GM19324 (cell line): ENCODE data around the gene NPC1.

Experiments
- ATAC-seq: cut with Tn5 transposase; IDR thresholded peaks from one replicate; pipeline ENCODE4 v1.9.1; 2021; ENCODE audit warnings: mild to moderate bottlenecking, moderate library complexity; ENCODE audit not compliant: unreplicated experiment, low FRiP score

NPC1 gene

GRCh38 chr18:23612434-23613090 lies 26.3 kb upstream of the NPC1 start:
- peak; percentile 44 for ATAC-seq

- no peak for ATAC-seq
Measured at GRCh38 chr18:23609390-23610023, 23.2 kb upstream of the NPC1 start.

- no peak for ATAC-seq
Measured at GRCh38 chr18:23608211-23608610, 21.9 kb upstream of the NPC1 start.

- ATAC-seq: no peak
Measured at GRCh38 chr18:23605941-23606340, 19.6 kb upstream of the NPC1 start.

GRCh38 chr18:23599809-23600208 lies 13.5 kb upstream of the NPC1 start:
- ATAC-seq: no peak

GRCh38 chr18:23596183-23596582 lies 9.9 kb upstream of the NPC1 start:
- no peak for ATAC-seq

- no peak for ATAC-seq
Measured at GRCh38 chr18:23595591-23595990, 9.3 kb upstream of the NPC1 start.

GRCh38 chr18:23593720-23594119 lies 7.4 kb upstream of the NPC1 start:
- no peak for ATAC-seq

- ATAC-seq: no peak
Measured at GRCh38 chr18:23592911-23593310, 6.6 kb upstream of the NPC1 start.

- ATAC-seq: no peak
Measured at GRCh38 chr18:23591011-23591410, 4.7 kb upstream of the NPC1 start.

GRCh38 chr18:23588836-23589560 lies 2.7 kb upstream of the NPC1 start:
- ATAC-seq: no peak

GRCh38 chr18:23587220-23587642 lies 925 bp upstream of the NPC1 start:
- no peak for ATAC-seq

GRCh38 chr18:23585897-23586248 lies 433 bp downstream of the NPC1 start:
- ATAC-seq: no peak

- ATAC-seq: no peak
Measured at GRCh38 chr18:23585007-23585871, 1.1 kb downstream of the NPC1 start.

- no peak for ATAC-seq
Measured at GRCh38 chr18:23584019-23584983, 2.0 kb downstream of the NPC1 start.

GRCh38 chr18:23583071-23583865 lies 3.0 kb downstream of the NPC1 start:
- no peak for ATAC-seq

- ATAC-seq: no peak
Measured at GRCh38 chr18:23580677-23581367, 5.5 kb downstream of the NPC1 start.

- no peak for ATAC-seq
Measured at GRCh38 chr18:23578891-23579653, 7.2 kb downstream of the NPC1 start.
